Measurements from ENCODE around the gene CEP95.
"Not testable (repeated sequence)": the region's sequence is repeated elsewhere in the genome, so short reads cannot be mapped to it uniquely, and the experiment has no call there.

CEP95 gene

GRCh38 chr17:64506576-64507412 is at the start of gene CEP95:
TSS of gene CEP95 (plus strand) at chr17:64506977. CDS start at chr17:64507098, 121 bp downstream.
- peak; percentile 92 for DNase-seq

- DNase-seq = no peak
Observed at GRCh38 chr17:64457156-64457555, 49.6 kb upstream of the CEP95 start.

GRCh38 chr17:64458756-64459155 is 48.0 kb upstream of the CEP95 start:
- no peak for DNase-seq

GRCh38 chr17:64459284-64459747 is 47.5 kb upstream of the CEP95 start:
- DNase-seq = no peak

GRCh38 chr17:64459818-64460217 is 47.0 kb upstream of the CEP95 start:
- DNase-seq = not testable (repeated sequence)

- DNase-seq = no peak
Observed at GRCh38 chr17:64460955-64461354, 45.8 kb upstream of the CEP95 start.

- no peak for DNase-seq
Observed at GRCh38 chr17:64461788-64462187, 45.0 kb upstream of the CEP95 start.

GRCh38 chr17:64466019-64466735 is 40.6 kb upstream of the CEP95 start:
- no peak for DNase-seq

GRCh38 chr17:64466834-64467233 is 39.9 kb upstream of the CEP95 start:
- DNase-seq = not testable (repeated sequence)

GRCh38 chr17:64470625-64471024 is 36.2 kb upstream of the CEP95 start:
- no peak for DNase-seq

- DNase-seq = no peak
Observed at GRCh38 chr17:64471440-64471839, 35.3 kb upstream of the CEP95 start.

- no peak for DNase-seq
Observed at GRCh38 chr17:64472564-64472963, 34.2 kb upstream of the CEP95 start.

- no peak for DNase-seq
Observed at GRCh38 chr17:64477849-64478248, 28.9 kb upstream of the CEP95 start.

- DNase-seq = no peak
Observed at GRCh38 chr17:64480951-64481350, 25.8 kb upstream of the CEP95 start.

GRCh38 chr17:64484380-64484779 is 22.4 kb upstream of the CEP95 start:
- DNase-seq = no peak

- DNase-seq = no peak
Observed at GRCh38 chr17:64488301-64488700, 18.5 kb upstream of the CEP95 start.

GRCh38 chr17:64491034-64491860 is 15.5 kb upstream of the CEP95 start:
- no peak for DNase-seq

- DNase-seq = no peak
Observed at GRCh38 chr17:64491994-64492393, 14.8 kb upstream of the CEP95 start.

GRCh38 chr17:64492481-64493109 is 14.2 kb upstream of the CEP95 start:
- no peak for DNase-seq

- DNase-seq = no peak
Observed at GRCh38 chr17:64494121-64494520, 12.7 kb upstream of the CEP95 start.

GRCh38 chr17:64495300-64495699 is 11.5 kb upstream of the CEP95 start:
- DNase-seq = not testable (repeated sequence)

GRCh38 chr17:64496348-64496785 is 10.4 kb upstream of the CEP95 start:
- DNase-seq = no peak
